IgD-negative memory B cell (primary cell): ENCODE data around the gene PDLIM4. TPM values are rescaled to one million over a fixed set of nuclear protein-coding genes. Genes with fewer than 3 reads are reported as not detected.

Experiments
- H3K27ac Mint-ChIP-seq, 3 donors: one replicate each; pipeline ENCODE4 v1.8.0; 2020 to 2022; ENCODE audit warnings: mild to moderate bottlenecking in 3 of 3, mixed read lengths in 3 of 3, moderate library complexity in 1 of 3
- H3K27me3 Mint-ChIP-seq: one replicate; pipeline ENCODE4 v1.8.0; 2021; ENCODE audit warnings: mixed read lengths
- H3K36me3 Mint-ChIP-seq: one replicate; pipeline ENCODE4 v1.8.0; 2020; ENCODE audit warnings: mild to moderate bottlenecking, mixed read lengths
- H3K4me1 Mint-ChIP-seq, 3 donors: one replicate each; pipeline ENCODE4 v1.8.0; 2020 to 2022; ENCODE audit warnings: mixed read lengths in 3 of 3, mild to moderate bottlenecking in 1 of 3
- H3K4me3 Mint-ChIP-seq, 4 donors: one replicate each; pipeline ENCODE4 v1.8.0; 2020 to 2022; ENCODE audit warnings: mild to moderate bottlenecking in 4 of 4, mixed read lengths in 4 of 4, moderate library complexity in 3 of 4
- H3K9me3 Mint-ChIP-seq, 3 donors: one replicate each; pipeline ENCODE4 v1.8.0; 2020 to 2021; ENCODE audit warnings: mixed read lengths in 3 of 3, mild to moderate bottlenecking in 1 of 3
- polyA plus RNA-seq: library from polyadenylated mRNA; unstranded; fragments of 300-500 nt; fragmentation: Illumina TruSeq; gene quantifications from one replicate; pipeline ENCODE4 v1.2.3, GENCODE V29; 2021

Gene PDLIM4
- polyA plus RNA-seq, 1 donor from 2014 or later = not detected

GRCh38 chr5:132305420-132305819 lies 47.9 kb downstream of the PDLIM4 start:
- no peaks in the 10 kb centered on the region for H3K4me1 Mint-ChIP-seq
- H3K36me3 Mint-ChIP-seq = peaks cover 5% of the 10 kb centered on the region
- no peak overlapping the region for H3K27ac Mint-ChIP-seq
- H3K9me3 Mint-ChIP-seq = peaks cover 2 to 7% (median 6%) of the 10 kb centered on the region in 3 donors
- no peaks in the 10 kb centered on the region for H3K27me3 Mint-ChIP-seq
- no peak overlapping the region for H3K4me3 Mint-ChIP-seq

GRCh38 chr5:132308701-132309100 lies 51.2 kb downstream of the PDLIM4 start:
- no peak overlapping the region for H3K27ac Mint-ChIP-seq
- H3K36me3 Mint-ChIP-seq = peaks cover 6% of the 10 kb centered on the region

GRCh38 chr5:132309679-132310078 lies 52.2 kb downstream of the PDLIM4 start:
- Mint-ChIP-seq H3K36me3 (peaks cover 5% of the 10 kb centered on the region), H3K9me3 (peaks cover 2 to 6% (median 4%) of the 10 kb centered on the region in 3 donors), H3K27ac (no peak overlapping the region), H3K27me3 (no peaks in the 10 kb centered on the region), H3K4me3 (no peak overlapping the region), H3K4me1 (no peaks in the 10 kb centered on the region)

More at GRCh38 chr5:132308701-132309100, 51.2 kb downstream of the PDLIM4 start:
- H3K27me3 Mint-ChIP-seq = no peaks in the 10 kb centered on the region
- H3K4me3 Mint-ChIP-seq = no peak overlapping the region
- H3K9me3 Mint-ChIP-seq = peaks cover 2 to 7% (median 6%) of the 10 kb centered on the region in 3 donors
- no peaks in the 10 kb centered on the region for H3K4me1 Mint-ChIP-seq

- Mint-ChIP-seq H3K4me1 (peaks cover 0 to 2% (median 0%) of the 10 kb centered on the region in 3 donors), H3K4me3 (no peak overlapping the region), H3K27me3 (no peaks in the 10 kb centered on the region), H3K36me3 (peaks cover 3% of the 10 kb centered on the region), H3K9me3 (peaks cover under 1 to 2% (median 1%) of the 10 kb centered on the region in 3 donors), H3K27ac (peak overlapping the region in 1 of 3 donors; percentile 32)
Observed at GRCh38 chr5:132310141-132310834, 52.8 kb downstream of the PDLIM4 start.

- H3K27ac Mint-ChIP-seq = no peak overlapping the region
- peaks cover 0 to 2% (median 0%) of the 10 kb centered on the region in 3 donors for H3K4me1 Mint-ChIP-seq
- H3K9me3 Mint-ChIP-seq = no peaks in the 10 kb centered on the region
- H3K36me3 Mint-ChIP-seq = peaks cover 2% of the 10 kb centered on the region
- no peak overlapping the region for H3K4me3 Mint-ChIP-seq
- H3K27me3 Mint-ChIP-seq = no peaks in the 10 kb centered on the region
Observed at GRCh38 chr5:132313366-132313765, 55.9 kb downstream of the PDLIM4 start.

- peaks cover 2% of the 10 kb centered on the region for H3K36me3 Mint-ChIP-seq
- H3K4me1 Mint-ChIP-seq = peaks cover 0 to 2% (median 0%) of the 10 kb centered on the region in 3 donors
- no peaks in the 10 kb centered on the region for H3K27me3 Mint-ChIP-seq
- no peak overlapping the region for H3K27ac Mint-ChIP-seq
- no peaks in the 10 kb centered on the region for H3K9me3 Mint-ChIP-seq
- no peak overlapping the region for H3K4me3 Mint-ChIP-seq
Observed at GRCh38 chr5:132313961-132314432, 56.5 kb downstream of the PDLIM4 start.

- no peak overlapping the region for H3K4me3 Mint-ChIP-seq
Observed at GRCh38 chr5:132315529-132316067, 58.1 kb downstream of the PDLIM4 start.

GRCh38 chr5:132319975-132320374 lies 62.5 kb downstream of the PDLIM4 start:
- H3K9me3 Mint-ChIP-seq = no peaks in the 10 kb centered on the region
- no peaks in the 10 kb centered on the region for H3K27me3 Mint-ChIP-seq
- H3K27ac Mint-ChIP-seq = no peak overlapping the region
- H3K4me3 Mint-ChIP-seq = no peak overlapping the region
- H3K4me1 Mint-ChIP-seq = peaks cover 0 to 2% (median 0%) of the 10 kb centered on the region in 3 donors
- peaks cover 1% of the 10 kb centered on the region for H3K36me3 Mint-ChIP-seq

More at GRCh38 chr5:132315529-132316067, 58.1 kb downstream of the PDLIM4 start:
- Mint-ChIP-seq H3K36me3 (peaks cover 3% of the 10 kb centered on the region), H3K9me3 (no peaks in the 10 kb centered on the region), H3K27ac (no peak overlapping the region), H3K4me1 (peaks cover 0 to 2% (median 0%) of the 10 kb centered on the region in 3 donors), H3K27me3 (no peaks in the 10 kb centered on the region)

- Mint-ChIP-seq H3K27ac (peak overlapping the region in 1 of 3 donors; percentile 28), H3K4me3 (no peak overlapping the region), H3K4me1 (no peaks in the 10 kb centered on the region), H3K36me3 (peaks cover 3% of the 10 kb centered on the region), H3K9me3 (no peaks in the 10 kb centered on the region), H3K27me3 (no peaks in the 10 kb centered on the region)
Observed at GRCh38 chr5:132321109-132321721, 63.7 kb downstream of the PDLIM4 start.

- H3K9me3 Mint-ChIP-seq = no peaks in the 10 kb centered on the region
- peaks cover 3% of the 10 kb centered on the region for H3K36me3 Mint-ChIP-seq
- H3K4me1 Mint-ChIP-seq = no peaks in the 10 kb centered on the region
- H3K27ac Mint-ChIP-seq = no peak overlapping the region
- no peak overlapping the region for H3K4me3 Mint-ChIP-seq
- H3K27me3 Mint-ChIP-seq = no peaks in the 10 kb centered on the region
Observed at GRCh38 chr5:132322266-132322665, 64.8 kb downstream of the PDLIM4 start.

Other genes with a start within 250 kb of the PDLIM4 start
- gene ACSL6, start 246.0 kb upstream of the PDLIM4 start, polyA plus RNA-seq = 0.11 TPM
- gene IL3, start 197.0 kb upstream of the PDLIM4 start, polyA plus RNA-seq = not detected
- gene CSF2, start 183.9 kb upstream of the PDLIM4 start, polyA plus RNA-seq = not detected
- gene P4HA2, start 29.8 kb upstream of the PDLIM4 start, polyA plus RNA-seq = 0.26 TPM
- not detected for gene SLC22A4, start 36.7 kb downstream of the PDLIM4 start, polyA plus RNA-seq
- gene SLC22A5, start 112.0 kb downstream of the PDLIM4 start, polyA plus RNA-seq = 1.9 TPM
- 207 TPM for gene IRF1, start 233.1 kb downstream of the PDLIM4 start, polyA plus RNA-seq